GM23338 (cell line): ENCODE results near the gene NLRX1.

ENCODE experiments used
- CTCF ChIP-seq, 2 experiments: fragments of 200-600 bp in 1 of 2; sonication (generic) in 1 of 2; conservative IDR thresholded peaks; 2 replicates each; pipeline versions ENCODE4 v1.5.1 to v1.6.1; 2016 to 2017; ENCODE audit warnings: antibody characterized with exemption in 2 of 2, low read depth in 2 of 2, mild to moderate bottlenecking in 2 of 2, moderate library complexity in 1 of 2
- POLR2AphosphoS5 ChIP-seq: IDR thresholded peaks from 2 replicates; pipeline ENCODE4 v1.6.1; 2016; ENCODE audit warnings: antibody characterized with exemption, low read depth
- REST ChIP-seq: IDR thresholded peaks from one replicate; pipeline ENCODE4 v1.6.1; 2018; ENCODE audit warnings: antibody characterized with exemption; ENCODE audit not compliant: unreplicated experiment
- ZNF114 ChIP-seq: fragments of 250-450 bp; sonication (Bioruptor Pico); IDR thresholded peaks from 2 replicates; pipeline ENCODE4 v1.5.0; 2020; ENCODE audit warnings: mild to moderate bottlenecking, moderate library complexity

- TF ChIP-seq CTCF (conservative IDR thresholded peaks at IDR 0.05; ENCODE audit: low read depth in 2 of 2) (no peak), ZNF114 (CRISPR knock-in tag) (no peak), REST (no peak), POLR2AphosphoS5 (no peak)
Measured at GRCh38 chr11:119130662-119131061, 37.9 kb upstream of the NLRX1 start.
